GM12864 (cell line): ENCODE measurements around the gene TMCO1.
"Not testable (repeated sequence)": the region's sequence is repeated elsewhere in the genome, so short reads cannot be mapped to it uniquely, and the experiment has no call there.

Experiments used
- DNase-seq: peaks from one replicate; pipeline ENCODE4 v3.0.0-alpha.2; 2011; ENCODE audit warnings: low read depth
- H3K4me3 ChIP-seq: 2 replicates; pipeline ENCODE4 v1.5.1; 2011; ENCODE audit warnings: mild to moderate bottlenecking, low read depth, low read length, control low read depth
- CTCF ChIP-seq: IDR thresholded peaks from 2 replicates; pipeline ENCODE4 v1.5.1; 2011; ENCODE audit warnings: low read depth, mild to moderate bottlenecking, moderate library complexity, low read length, control low read depth, inconsistent platforms; ENCODE audit errors: missing control alignments

The TMCO1 gene, protein sequence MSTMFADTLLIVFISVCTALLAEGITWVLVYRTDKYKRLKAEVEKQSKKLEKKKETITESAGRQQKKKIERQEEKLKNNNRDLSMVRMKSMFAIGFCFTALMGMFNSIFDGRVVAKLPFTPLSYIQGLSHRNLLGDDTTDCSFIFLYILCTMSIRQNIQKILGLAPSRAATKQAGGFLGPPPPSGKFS

DNA sequence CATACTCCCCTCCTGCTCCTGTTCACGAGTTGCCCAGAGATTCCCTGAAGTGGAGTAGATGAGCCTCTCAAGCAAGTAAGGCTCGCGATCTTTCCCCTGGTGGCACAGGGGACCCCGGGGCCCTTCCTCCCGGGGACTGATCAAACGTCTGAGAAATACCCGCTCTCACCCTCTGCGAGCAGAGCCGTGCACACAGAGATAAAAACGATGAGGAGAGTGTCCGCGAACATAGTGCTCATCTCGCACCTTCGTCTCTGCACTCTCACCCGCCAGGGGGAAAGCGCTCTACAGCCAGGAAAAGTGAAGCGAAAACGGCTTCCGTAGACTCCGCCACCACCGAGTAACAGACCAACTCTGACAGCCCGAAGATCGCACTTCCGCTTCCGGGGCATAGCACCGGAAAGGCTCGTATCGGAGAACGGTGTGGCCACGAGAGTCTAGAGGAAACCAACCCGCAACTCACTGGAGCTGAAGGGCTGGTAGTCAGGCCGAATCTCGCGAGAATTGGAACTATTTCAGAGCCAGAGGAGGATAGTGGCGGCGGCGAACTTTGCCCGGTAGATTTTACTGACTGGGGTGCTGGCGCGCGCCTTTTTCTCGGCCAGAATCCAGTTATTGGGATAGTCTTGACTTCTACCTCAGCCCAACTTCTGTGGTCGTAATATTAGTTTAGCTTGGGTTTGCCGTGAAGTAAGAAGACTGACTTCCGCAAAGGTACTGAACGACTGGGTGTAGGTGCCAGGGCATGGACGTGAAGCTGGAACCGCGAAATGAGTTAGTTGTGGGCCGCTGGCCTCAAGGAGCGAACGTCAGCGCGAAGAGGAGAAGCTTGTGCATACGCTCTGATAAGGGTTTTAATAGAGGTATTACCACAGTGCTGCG is at the start of gene TMCO1:
TMCO1 (minus strand) TSS at position 356 of the 882 bp plus-strand sequence; CDS start at position 239, 117 bp downstream.
- H3K4me3 ChIP-seq, result peak within 1 kb of the TSS; percentile 81
- peak; percentile 22 for TF ChIP-seq CTCF

GRCh38 chr1:165816826-165817497 is 48.3 kb upstream of the TMCO1 start:
- no peak overlapping the region for H3K4me3 ChIP-seq
- TF ChIP-seq CTCF, result no peak
- DNase-seq, result no peak

More for the DNA sequence above, at the start of gene TMCO1:
- peak; percentile 98 for DNase-seq

DNA sequence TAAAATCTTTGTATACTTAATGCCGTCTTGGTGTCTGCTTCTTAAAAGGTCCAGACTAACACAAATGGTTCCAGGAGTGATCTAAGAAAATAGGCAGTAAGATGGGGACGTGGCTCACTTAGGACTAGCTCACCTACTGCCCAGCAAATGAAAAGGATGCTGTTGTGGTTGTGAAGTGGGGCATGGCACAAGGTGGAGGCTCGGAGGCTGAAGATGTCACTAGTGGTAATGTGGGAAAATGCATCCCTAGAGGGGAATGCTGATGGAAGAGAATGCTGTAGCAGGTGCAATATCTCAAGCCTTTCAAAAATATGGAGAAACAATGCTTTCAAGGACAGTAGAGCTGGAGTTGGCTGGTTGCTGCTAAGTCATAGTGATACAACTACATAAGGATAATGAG is 47.5 kb upstream of the TMCO1 start:
- no peak for TF ChIP-seq CTCF

DNA sequence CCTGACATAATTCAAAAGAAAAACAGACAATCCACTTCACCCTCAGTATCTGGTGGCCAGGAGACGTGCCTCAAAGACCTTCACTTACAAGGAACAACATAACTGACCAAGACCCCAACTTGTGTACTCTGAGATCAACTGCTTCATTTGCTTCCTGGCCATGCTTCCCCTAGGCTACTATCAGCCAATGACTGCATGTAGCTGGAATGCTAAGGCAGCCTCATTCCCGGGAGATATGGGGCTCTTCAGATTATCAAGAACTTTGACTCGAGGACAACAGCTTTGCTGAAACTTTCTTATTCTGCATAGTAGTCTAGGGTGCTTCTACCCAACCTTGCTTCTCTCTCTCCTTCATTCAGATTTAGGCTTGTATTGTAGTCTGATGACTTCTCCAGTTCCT is 47.1 kb upstream of the TMCO1 start:
- TF ChIP-seq CTCF, result no peak
- no peak overlapping the region for H3K4me3 ChIP-seq
- no peak for DNase-seq

More for the DNA sequence above, 47.5 kb upstream of the TMCO1 start:
- DNase-seq, result no peak
- H3K4me3 ChIP-seq, result no peak overlapping the region

DNA sequence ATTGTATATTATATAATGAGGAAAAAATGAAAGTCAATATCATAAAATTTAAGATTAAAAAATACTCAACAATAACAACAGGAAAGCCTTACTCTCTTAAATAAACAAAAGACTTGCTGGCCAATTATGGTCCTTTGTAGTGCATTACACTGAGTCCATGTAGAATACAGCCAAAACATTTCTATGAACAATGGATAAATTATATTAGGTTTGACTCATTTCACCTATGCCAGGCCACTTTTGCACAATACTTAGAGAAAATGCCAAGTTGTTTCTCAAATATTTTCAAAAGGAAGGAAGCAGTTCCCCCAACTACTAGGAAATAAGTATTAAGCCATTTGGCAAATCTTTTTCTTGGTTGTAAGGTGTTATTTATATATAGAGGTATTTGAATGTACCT is 38.9 kb upstream of the TMCO1 start:
- no peak overlapping the region for H3K4me3 ChIP-seq
- no peak for DNase-seq
- TF ChIP-seq CTCF, result no peak

GRCh38 chr1:165804513-165804912 is 35.8 kb upstream of the TMCO1 start:
- H3K4me3 ChIP-seq, DNase-seq: not testable (repeated sequence)

DNA sequence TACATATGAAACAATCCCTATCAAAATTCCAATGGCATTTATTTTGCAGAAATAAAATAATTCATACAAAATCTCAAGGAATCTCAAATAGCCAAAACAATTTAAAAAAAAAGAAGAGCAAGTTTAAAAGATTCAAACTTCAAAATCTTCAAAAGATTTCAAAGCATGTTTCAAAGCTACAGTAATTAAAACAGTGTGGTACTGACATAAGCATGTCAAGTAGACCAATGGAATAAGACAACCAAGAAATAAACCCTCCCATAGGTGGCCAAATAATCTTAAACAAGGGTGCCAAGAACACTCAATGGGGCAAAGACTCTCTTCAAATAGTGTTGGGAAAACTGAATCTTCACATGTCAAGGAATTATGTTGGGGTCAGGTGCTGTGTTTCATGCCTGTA is 30.7 kb upstream of the TMCO1 start:
- DNase-seq, result no peak
- no peak for TF ChIP-seq CTCF
- no peak overlapping the region for H3K4me3 ChIP-seq
